Keratinocyte (primary cell): Measurements from ENCODE around the gene MROH2A. TPM values are rescaled to one million over a fixed set of nuclear protein-coding genes. Genes with fewer than 3 reads are reported as not detected.

ENCODE experiments used
- DNase-seq: peaks from one replicate; pipeline ENCODE4 v3.0.0-alpha.2; 2011; ENCODE audit warnings: low read depth, missing footprints, low spot score
- FAIRE-seq: peaks from 2 replicates; lab custom pipeline; 2011; peaks lifted over from hg19 to GRCh38; lab: Jason Lieb, UNC
- H2AFZ ChIP-seq: 2 replicates; pipeline ENCODE4 v1.6.0; 2012; ENCODE audit warnings: low read length, control low read depth, inconsistent platforms; ENCODE audit not compliant: control insufficient read depth
- H3K27ac ChIP-seq: 2 replicates; pipeline ENCODE4 v1.5.1; 2011; ENCODE audit warnings: low read length; ENCODE audit not compliant: control insufficient read depth, insufficient read depth
- H3K27me3 ChIP-seq: 3 replicates; pipeline ENCODE4 v1.6.0; 2011; ENCODE audit warnings: low read length; ENCODE audit not compliant: control insufficient read depth, insufficient read depth; ENCODE audit errors: extremely low read depth
- H3K36me3 ChIP-seq, 2 experiments: 2 replicates in 1 of 2; 3 replicates in 1 of 2; pipeline ENCODE4 v1.5.1; 2011; ENCODE audit warnings: low read length in 2 of 2, mild to moderate bottlenecking in 1 of 2; ENCODE audit not compliant: control insufficient read depth in 2 of 2, insufficient read depth in 2 of 2; ENCODE audit errors: extremely low read depth in 1 of 2
- H3K4me1 ChIP-seq: 3 replicates; pipeline ENCODE4 v1.5.1; 2011; ENCODE audit warnings: low read length; ENCODE audit not compliant: control insufficient read depth, insufficient read depth; ENCODE audit errors: extremely low read depth
- H3K4me2 ChIP-seq: 3 replicates; pipeline ENCODE4 v1.6.0; 2011; ENCODE audit warnings: low read depth, low read length; ENCODE audit not compliant: control insufficient read depth, insufficient read depth; ENCODE audit errors: extremely low read depth
- H3K4me3 ChIP-seq, 3 experiments: fragments of 200-600 bp in 1 of 3; sonication (generic) in 1 of 3; 2 replicates in 2 of 3; 3 replicates in 1 of 3; pipeline ENCODE4 v1.5.1; 2011 to 2016; ENCODE audit warnings: low read length in 3 of 3, mild to moderate bottlenecking in 3 of 3, control low read depth in 2 of 3, inconsistent platforms in 1 of 3, low read depth in 1 of 3, mixed read lengths in 1 of 3, mixed run types in 1 of 3, moderate library complexity in 1 of 3; ENCODE audit not compliant: control insufficient read depth in 2 of 3, insufficient read depth in 2 of 3; ENCODE audit errors: extremely low read depth in 1 of 3
- H3K79me2 ChIP-seq: 2 replicates; pipeline ENCODE4 v1.6.0; 2012; ENCODE audit warnings: low read length; ENCODE audit not compliant: control insufficient read depth, insufficient read depth
- H3K9ac ChIP-seq: 3 replicates; pipeline ENCODE4 v1.6.0; 2011; ENCODE audit warnings: low read length; ENCODE audit not compliant: control insufficient read depth, insufficient read depth; ENCODE audit errors: extremely low read depth
- H3K9me1 ChIP-seq: 3 replicates; pipeline ENCODE4 v1.6.0; 2011; ENCODE audit warnings: low read length; ENCODE audit not compliant: control insufficient read depth, insufficient read depth; ENCODE audit errors: extremely low read depth
- H3K9me3 ChIP-seq: 2 replicates; pipeline ENCODE4 v1.5.1; 2012; ENCODE audit warnings: low read depth, low read length; ENCODE audit not compliant: control insufficient read depth
- H4K20me1 ChIP-seq: 3 replicates; pipeline ENCODE4 v1.6.0; 2011; ENCODE audit warnings: low read length; ENCODE audit not compliant: control insufficient read depth, insufficient read depth; ENCODE audit errors: extremely low read depth
- CTCF ChIP-seq, 3 experiments: IDR thresholded peaks in 1 of 3; conservative IDR thresholded peaks in 1 of 3; optimal IDR thresholded peaks in 1 of 3; 2 replicates in 2 of 3; 3 replicates in 1 of 3; pipeline versions ENCODE3 to v1.5.1; 2011; ENCODE audit warnings: low read length in 3 of 3, mild to moderate bottlenecking in 3 of 3, moderate library complexity in 2 of 3, control low read depth in 1 of 3, inconsistent platforms in 1 of 3; ENCODE audit not compliant: insufficient read depth in 2 of 3; ENCODE audit errors: extremely low read depth in 1 of 3
- EZH2 ChIP-seq: IDR thresholded peaks from one replicate; pipeline ENCODE4 v1.6.1; 2012; ENCODE audit warnings: inconsistent platforms, mild to moderate bottlenecking, low read length, moderate library complexity
- dilution Hi-C: fragments of 300-500 bp; cut with MboI; formaldehyde crosslinking; loops from one replicate; pipeline ENCODE4 v1.7.0; 2020; ENCODE audit warnings: low sequenced_read_pairs; ENCODE audit not compliant: extremely low pct_ligation_motif_present
- polyA plus RNA-seq, 5 experiments: library from polyadenylated mRNA; depleted of rRNA in 3 of 5; stranded (reverse) in 3 of 5; stranded (forward) in 1 of 5; unstranded in 1 of 5; fragments of >200 nt; gene quantifications; 1 replicate in 1 of 5; 2 replicates in 3 of 5; 3 replicates in 1 of 5; pipeline versions ENCODE4 v1.2.1 to v1.2.3, GENCODE V29; 2011 to 2012; ENCODE audit warnings: missing spikeins in 2 of 5, low read depth in 1 of 5, low replicate concordance in 1 of 5

The MROH2A gene
- polyA plus RNA-seq, 1 donor (not counting 4 experiments of a cell fraction or from before 2014, with no cell fraction given), result 0.33 TPM

- Histone ChIP-seq H3K27me3 (peaks cover 10% of the 10 kb centered on the region), H3K4me2 (no peak overlapping the region), H3K79me2 (no peaks in the 10 kb centered on the region), H2AFZ (no peak overlapping the region), H3K9ac (no peak overlapping the region), H4K20me1 (no peaks in the 10 kb centered on the region), H3K9me3 (no peaks in the 10 kb centered on the region), H3K4me3 (no peak overlapping the region), H3K4me1 (peaks cover 9% of the 10 kb centered on the region), H3K36me3 (no peaks in the 10 kb centered on the region), H3K9me1 (no peaks in the 10 kb centered on the region), H3K27ac (no peak overlapping the region)
- FAIRE-seq, result no peak
- TF ChIP-seq CTCF (optimal IDR thresholded peaks at IDR 0.05 in 1 of 3, IDR thresholded peaks at IDR 0.05 in 1 of 3, conservative IDR thresholded peaks at IDR 0.05 in 1 of 3; ENCODE audit: extremely low read depth in 1 of 3, insufficient read depth in 2 of 3, low read length in 3 of 3), result no peak
- no peak for TF ChIP-seq EZH2
- dilution Hi-C loops, result no loop called here
- no peak for DNase-seq
These were observed 22.1 kb downstream of the MROH2A start for GRCh38 chr2:233800208-233800607.

- FAIRE-seq, result peak; percentile 36
- H3K79me2 ChIP-seq, result no peaks in the 10 kb centered on the region
- H3K9me1 ChIP-seq, result no peaks in the 10 kb centered on the region
- no peak overlapping the region for H3K27ac ChIP-seq
- no peaks in the 10 kb centered on the region for H4K20me1 ChIP-seq
- peak in 1 of 3 experiments; percentile 45 for TF ChIP-seq CTCF (optimal IDR thresholded peaks at IDR 0.05 in 1 of 3, IDR thresholded peaks at IDR 0.05 in 1 of 3, conservative IDR thresholded peaks at IDR 0.05 in 1 of 3; ENCODE audit: extremely low read depth in 1 of 3, insufficient read depth in 2 of 3, low read length in 3 of 3)
- no peak for TF ChIP-seq EZH2
- H3K36me3 ChIP-seq, result no peaks in the 10 kb centered on the region
- peaks cover 6% of the 10 kb centered on the region for H3K4me1 ChIP-seq
- no peak overlapping the region for H3K4me3 ChIP-seq
- H3K27me3 ChIP-seq, result peaks cover 10% of the 10 kb centered on the region
- H2AFZ ChIP-seq, result no peak overlapping the region
- no peak overlapping the region for H3K4me2 ChIP-seq
- no peak overlapping the region for H3K9ac ChIP-seq
- dilution Hi-C loops, result no loop called here
- DNase-seq, result no peak
- no peaks in the 10 kb centered on the region for H3K9me3 ChIP-seq
These were observed 23.4 kb downstream of the MROH2A start for GRCh38 chr2:233801357-233802131.
